Suprapubic skin (tissue), 4 donors: Measurements from ENCODE around the gene KRTAP4-11.

ENCODE experiments used
- EP300 ChIP-seq: sonication (generic); formaldehyde crosslinking; IDR thresholded peaks from one replicate; pipeline ENCODE4 v1.6.1; 2017; ENCODE audit warnings: antibody characterized with exemption
- POLR2A ChIP-seq, 2 donors: fragments of 450-650 bp; IDR thresholded peaks; one replicate each; pipeline ENCODE4 v1.6.1; 2017; ENCODE audit warnings: antibody characterized with exemption in 2 of 2, mild to moderate bottlenecking in 2 of 2, moderate library complexity in 2 of 2
- POLR2AphosphoS5 ChIP-seq, 3 donors: sonication (generic); formaldehyde crosslinking; IDR thresholded peaks; one replicate each; pipeline ENCODE4 v1.6.1; 2017; ENCODE audit warnings: antibody characterized with exemption in 3 of 3
- TF ChIP-seq, protein P1 (sequence below), 2 donors: fragments of 200-600 bp in 1 of 2; fragments of 450-650 bp in 1 of 2; sonication (generic) in 1 of 2; IDR thresholded peaks; one replicate each; pipeline ENCODE4 v1.5.1; 2016 to 2019; ENCODE audit warnings: antibody characterized with exemption in 2 of 2, mild to moderate bottlenecking in 1 of 2, moderate library complexity in 1 of 2

- TF ChIP-seq POLR2AphosphoS5 (IDR thresholded peaks at IDR 0.05) (no peak), POLR2A (IDR thresholded peaks at IDR 0.05) (no peak), EP300 (no peak)
- TF ChIP-seq, protein P1, sequence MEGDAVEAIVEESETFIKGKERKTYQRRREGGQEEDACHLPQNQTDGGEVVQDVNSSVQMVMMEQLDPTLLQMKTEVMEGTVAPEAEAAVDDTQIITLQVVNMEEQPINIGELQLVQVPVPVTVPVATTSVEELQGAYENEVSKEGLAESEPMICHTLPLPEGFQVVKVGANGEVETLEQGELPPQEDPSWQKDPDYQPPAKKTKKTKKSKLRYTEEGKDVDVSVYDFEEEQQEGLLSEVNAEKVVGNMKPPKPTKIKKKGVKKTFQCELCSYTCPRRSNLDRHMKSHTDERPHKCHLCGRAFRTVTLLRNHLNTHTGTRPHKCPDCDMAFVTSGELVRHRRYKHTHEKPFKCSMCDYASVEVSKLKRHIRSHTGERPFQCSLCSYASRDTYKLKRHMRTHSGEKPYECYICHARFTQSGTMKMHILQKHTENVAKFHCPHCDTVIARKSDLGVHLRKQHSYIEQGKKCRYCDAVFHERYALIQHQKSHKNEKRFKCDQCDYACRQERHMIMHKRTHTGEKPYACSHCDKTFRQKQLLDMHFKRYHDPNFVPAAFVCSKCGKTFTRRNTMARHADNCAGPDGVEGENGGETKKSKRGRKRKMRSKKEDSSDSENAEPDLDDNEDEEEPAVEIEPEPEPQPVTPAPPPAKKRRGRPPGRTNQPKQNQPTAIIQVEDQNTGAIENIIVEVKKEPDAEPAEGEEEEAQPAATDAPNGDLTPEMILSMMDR (IDR thresholded peaks at IDR 0.05): no peak
These were observed 8.2 kb upstream of the KRTAP4-11 start for GRCh38 chr17:41126412-41126811.
